Right lobe of liver (tissue), 6 donors: Measurements from ENCODE around the gene HHATL. TPM values are rescaled to one million over a fixed set of nuclear protein-coding genes. Genes with fewer than 3 reads are reported as not detected.

Experiments
- ATAC-seq, 4 donors: fragments of 200-7000 bp; cut with Tn5 transposase; one replicate each; pipeline ENCODE4 v1.9.1; 2020; ENCODE audit warnings: mild to moderate bottlenecking in 4 of 4, moderate library complexity in 4 of 4
- DNase-seq, 3 donors: peaks; one replicate each; pipeline ENCODE4 v3.0.0-alpha.2; 2020
- H3K27ac ChIP-seq, 3 donors: fragments of 200-600 bp; one replicate each; pipeline ENCODE4 v1.8.0; 2022
- H3K27me3 ChIP-seq, 2 donors: fragments of 200-600 bp; one replicate each; pipeline ENCODE4 v1.8.0; 2022
- H3K36me3 ChIP-seq, 4 donors: fragments of 200-600 bp; sonication (generic) in 1 of 4; one replicate each; pipeline versions ENCODE4 v1.5.1 to v1.8.0; 2017 to 2022; ENCODE audit warnings: control low read depth in 1 of 4
- H3K4me1 ChIP-seq, 4 donors: fragments of 200-600 bp; sonication (generic) in 1 of 4; one replicate each; pipeline versions ENCODE4 v1.5.1 to v1.8.0; 2017 to 2022; ENCODE audit warnings: control low read depth in 1 of 4
- H3K4me3 ChIP-seq, 3 donors: fragments of 200-600 bp; one replicate each; pipeline ENCODE4 v1.8.0; 2022
- H3K9me3 ChIP-seq, 4 donors: fragments of 200-600 bp; sonication (generic) in 1 of 4; one replicate each; pipeline versions ENCODE4 v1.5.1 to v1.8.0; 2017 to 2022; ENCODE audit warnings: control low read depth in 1 of 4
- POLR2A ChIP-seq: fragments of 450-650 bp; IDR thresholded peaks from one replicate; pipeline ENCODE4 v1.6.1; 2017; ENCODE audit warnings: antibody characterized with exemption, mild to moderate bottlenecking
- WGBS: methylation state at CpG from one replicate; pipeline ENCODE4 v1.1.6; 2018; ENCODE audit warnings: low coverage, low lambda C conversion rate; ENCODE audit not compliant: insufficient coverage; ENCODE audit errors: missing lambda C conversion rate; 5-methylcytosine and 5-hydroxymethylcytosine counted together
- intact Hi-C, 2 donors: fragments of 100-400 bp; cut with DNase I; formaldehyde crosslinking; loops; one replicate each; pipeline versions ENCODE4 v1.11.2 to v1.14.1; 2022
- total RNA-seq, 6 experiments: library from RNA; depleted of rRNA in 2 of 6; stranded (reverse); fragments of >200 nt in 2 of 6; fragmentation: NEBNext Ultra II Directional in 3 of 6; extraction: Animal tissue kit (Norgen Biotek cat#: 25700) in 3 of 6; gene quantifications; one replicate each; pipeline versions ENCODE4 v1.1.0 to v1.2.4, GENCODE V29; 2016 to 2023
- TF ChIP-seq, protein P1 (sequence below), 4 donors: fragments of 200-600 bp in 3 of 4; fragments of 450-650 bp in 1 of 4; IDR thresholded peaks; one replicate each; pipeline versions ENCODE4 v1.5.1 to v1.8.0; 2016 to 2022; ENCODE audit warnings: antibody characterized with exemption in 4 of 4, mild to moderate bottlenecking in 2 of 4
- donor health status: DM: no; HTN: yes; CAD: no.
- donor health status: DM: no; HTN: no; CAD: no.
- donor health status: DM: no; HTN: no; CAD: no.
- donor health status: DM: no; HTN: yes; CAD: no.
- donor health status: DM: no; HTN: yes; CAD: no.

Gene HHATL
- total RNA-seq, 6 experiments from 2014 or later, result 0.29 to 1.0 (median 0.60) TPM; not detected in 3

DNA sequence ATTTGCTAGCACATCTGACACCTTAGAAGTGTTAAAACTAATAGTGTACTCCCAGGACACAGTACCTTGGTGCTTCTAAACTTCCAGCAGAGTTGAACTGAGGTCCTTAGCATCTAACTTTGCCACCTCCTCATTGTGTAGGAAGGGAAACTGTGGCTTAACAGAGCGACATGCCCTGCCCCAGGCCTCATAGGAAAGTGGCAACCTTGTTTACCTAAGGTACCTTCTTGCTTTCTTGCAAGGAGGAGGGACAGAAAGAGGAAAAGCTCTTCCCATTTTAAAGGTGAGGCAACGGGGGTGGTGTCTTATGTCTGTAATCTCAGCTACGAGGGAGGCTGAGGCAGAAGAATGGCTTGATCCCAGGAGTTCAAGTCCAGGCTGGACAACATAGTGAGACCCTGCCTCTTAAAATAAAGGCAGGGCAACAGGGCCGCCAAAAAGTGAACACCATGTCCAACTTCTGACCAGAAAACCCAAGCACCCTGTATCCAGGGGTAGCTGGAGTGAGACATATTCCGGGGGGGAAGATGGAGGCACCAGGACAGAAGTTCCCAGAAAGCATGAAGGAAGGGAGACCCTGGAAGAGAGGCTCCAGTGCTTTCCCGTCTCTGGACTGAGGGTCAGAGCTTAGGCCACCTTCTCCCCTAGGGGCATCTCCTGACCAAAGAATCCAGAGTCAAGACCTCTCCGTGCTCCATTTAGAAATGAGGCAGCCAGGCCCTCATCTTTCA, 17.8 kb downstream of the HHATL start:
- no peak overlapping the region for H3K4me3 ChIP-seq
- H3K4me1 ChIP-seq, result no peaks in the 10 kb centered on the region
- ATAC-seq (no peak), DNase-seq (no peak)
- no peaks in the 10 kb centered on the region for H3K27me3 ChIP-seq
- TF ChIP-seq POLR2A, result no peak
- TF ChIP-seq, protein P1, sequence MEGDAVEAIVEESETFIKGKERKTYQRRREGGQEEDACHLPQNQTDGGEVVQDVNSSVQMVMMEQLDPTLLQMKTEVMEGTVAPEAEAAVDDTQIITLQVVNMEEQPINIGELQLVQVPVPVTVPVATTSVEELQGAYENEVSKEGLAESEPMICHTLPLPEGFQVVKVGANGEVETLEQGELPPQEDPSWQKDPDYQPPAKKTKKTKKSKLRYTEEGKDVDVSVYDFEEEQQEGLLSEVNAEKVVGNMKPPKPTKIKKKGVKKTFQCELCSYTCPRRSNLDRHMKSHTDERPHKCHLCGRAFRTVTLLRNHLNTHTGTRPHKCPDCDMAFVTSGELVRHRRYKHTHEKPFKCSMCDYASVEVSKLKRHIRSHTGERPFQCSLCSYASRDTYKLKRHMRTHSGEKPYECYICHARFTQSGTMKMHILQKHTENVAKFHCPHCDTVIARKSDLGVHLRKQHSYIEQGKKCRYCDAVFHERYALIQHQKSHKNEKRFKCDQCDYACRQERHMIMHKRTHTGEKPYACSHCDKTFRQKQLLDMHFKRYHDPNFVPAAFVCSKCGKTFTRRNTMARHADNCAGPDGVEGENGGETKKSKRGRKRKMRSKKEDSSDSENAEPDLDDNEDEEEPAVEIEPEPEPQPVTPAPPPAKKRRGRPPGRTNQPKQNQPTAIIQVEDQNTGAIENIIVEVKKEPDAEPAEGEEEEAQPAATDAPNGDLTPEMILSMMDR (IDR thresholded peaks at IDR 0.05), result no peak
- no peaks in the 10 kb centered on the region for H3K9me3 ChIP-seq
- no peak overlapping the region for H3K27ac ChIP-seq
- H3K36me3 ChIP-seq, result no peaks in the 10 kb centered on the region
- 53% methylated on average over 4 of the region's 7 CpGs for WGBS
- intact Hi-C loops, result loop anchor here in 1 of 2 donors (10.0 kb wide), 1 partner anchor 50 kb away; no protein-coding TSS in a partner anchor

DNA sequence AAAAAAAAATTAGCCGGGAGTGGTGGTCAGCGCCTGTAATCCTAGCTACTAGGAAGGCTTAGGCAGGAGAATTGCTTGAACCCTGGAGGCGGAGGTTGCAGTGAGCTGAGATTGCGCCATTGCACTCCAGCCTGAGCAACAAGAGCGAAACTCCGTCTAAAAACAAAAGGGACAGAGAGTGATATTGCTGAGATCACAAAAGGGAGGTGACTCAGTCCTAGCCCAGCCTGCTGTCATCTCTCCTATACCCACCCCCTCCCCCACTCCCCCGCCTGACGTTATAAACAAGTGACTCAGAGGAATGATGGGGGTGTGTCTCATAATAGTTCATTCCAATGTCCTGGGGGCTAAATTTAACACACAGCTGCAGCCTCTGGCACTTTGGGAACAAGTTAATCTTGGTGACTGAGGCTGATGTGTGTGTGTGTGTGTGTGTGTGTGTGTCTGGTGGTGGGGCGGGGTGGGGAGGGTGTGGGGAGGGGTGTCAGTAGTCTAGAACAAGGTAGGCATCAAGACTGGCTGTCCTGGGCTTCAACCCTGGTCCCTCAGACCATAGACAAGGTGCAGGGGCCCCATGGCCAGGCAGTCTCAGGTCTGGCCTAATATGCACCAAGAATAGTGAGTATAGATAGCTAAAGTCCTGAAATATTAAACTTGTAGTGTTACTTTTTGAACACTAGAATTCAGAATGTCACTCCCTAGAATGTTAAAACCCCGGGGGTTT, 18.6 kb downstream of the HHATL start:
- WGBS, result 39% methylated on average over 9 of the region's 10 CpGs
- no peak overlapping the region for H3K27ac ChIP-seq

DNA sequence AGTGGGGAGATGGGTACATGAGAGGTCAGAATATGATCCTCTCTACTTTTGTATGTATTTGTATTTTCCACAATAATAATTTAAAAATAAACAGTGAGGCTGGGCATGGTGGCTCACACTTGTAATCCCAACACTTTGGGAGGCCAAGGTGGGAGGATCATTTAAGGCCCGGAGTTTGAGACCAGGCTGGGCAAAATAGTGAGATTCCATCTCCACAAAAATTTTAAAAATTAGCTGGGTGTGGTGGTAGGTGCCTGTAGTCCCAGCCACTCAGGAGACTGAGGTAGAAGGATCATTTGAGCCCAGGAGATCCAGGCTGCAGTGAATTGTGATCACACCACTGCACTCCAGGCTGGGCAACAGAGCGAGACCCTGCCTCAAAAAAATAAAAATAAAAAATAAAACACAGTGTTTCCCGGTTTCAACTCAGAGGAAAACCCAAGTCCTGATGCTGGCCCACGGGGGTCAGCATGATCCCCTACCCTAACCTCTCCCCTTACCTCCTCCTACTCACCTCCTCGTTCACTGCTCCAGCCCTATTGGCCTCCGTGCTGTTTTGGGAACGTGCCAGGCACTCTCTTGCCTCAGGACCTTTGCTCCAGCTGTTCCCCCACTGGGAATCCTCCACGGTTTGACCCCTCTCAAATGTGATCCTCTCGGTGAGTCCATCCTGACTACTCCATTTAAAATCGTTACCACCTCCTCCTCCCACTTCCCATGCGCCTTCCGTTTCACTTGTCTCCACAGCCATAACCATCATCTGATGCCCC, 20.1 kb downstream of the HHATL start:
- no peak for ATAC-seq
- Histone ChIP-seq H3K4me3 (no peak overlapping the region), H3K36me3 (no peaks in the 10 kb centered on the region), H3K27me3 (no peaks in the 10 kb centered on the region), H3K4me1 (no peaks in the 10 kb centered on the region), H3K27ac (no peak overlapping the region), H3K9me3 (no peaks in the 10 kb centered on the region)
- intact Hi-C loops, result loop anchor here in 1 of 2 donors (10.0 kb wide), 1 partner anchor 52 kb away; no protein-coding TSS in a partner anchor
- WGBS, result 54% methylated on average over 12 of the region's 12 CpGs
- no peak for DNase-seq
- no peak for TF ChIP-seq POLR2A
- TF ChIP-seq, protein P1 (IDR thresholded peaks at IDR 0.05), result no peak

More for the DNA sequence above, 18.6 kb downstream of the HHATL start:
- Histone ChIP-seq H3K27me3 (no peaks in the 10 kb centered on the region), H3K4me1 (no peaks in the 10 kb centered on the region), H3K4me3 (no peak overlapping the region), H3K36me3 (no peaks in the 10 kb centered on the region), H3K9me3 (no peaks in the 10 kb centered on the region)
- peak in 2 of 4 donors; percentile 24 to 88 for ATAC-seq
- intact Hi-C loops, result loop anchor here in 1 of 2 donors (10.0 kb wide), 1 partner anchor 51 kb away; no protein-coding TSS in a partner anchor
- no peak for DNase-seq
- no peak for TF ChIP-seq POLR2A
- TF ChIP-seq, protein P1 (IDR thresholded peaks at IDR 0.05), result no peak

DNA sequence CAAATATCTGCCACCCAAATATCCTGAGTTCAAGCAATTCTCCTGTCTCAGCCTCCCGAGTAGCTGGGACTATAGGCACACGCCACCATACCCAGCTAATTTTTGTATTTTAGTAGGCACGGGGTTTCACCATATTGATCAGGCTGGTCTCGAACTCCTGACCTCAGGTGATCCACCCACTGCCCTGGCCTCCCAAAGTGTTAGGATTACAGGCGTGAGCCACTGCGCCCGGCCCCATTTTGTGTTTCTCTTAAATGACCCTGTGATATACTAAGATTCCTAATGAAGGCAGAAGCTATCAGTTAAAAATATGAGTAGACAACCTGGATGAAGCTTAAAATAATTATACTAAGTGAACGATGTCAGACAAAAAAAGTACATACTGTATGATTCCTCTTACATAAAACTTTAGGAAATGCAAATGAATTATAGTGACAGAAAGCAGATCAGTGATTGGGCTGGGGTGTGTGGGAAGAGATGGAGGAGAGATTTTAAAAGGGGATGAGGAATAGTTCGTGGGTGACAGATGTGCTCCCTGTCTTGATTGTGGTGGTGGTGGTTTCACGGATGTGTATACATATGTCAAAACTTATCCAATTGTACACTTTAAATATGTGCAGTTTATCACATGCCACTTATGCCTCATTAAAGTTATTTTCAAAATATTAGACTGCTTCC, 21.1 kb downstream of the HHATL start:
- peak in 1 of 3 donors; percentile 2 for DNase-seq
- 75% methylated on average over 7 of the region's 10 CpGs for WGBS
- ATAC-seq, result no peak

More for the DNA sequence above, 21.1 kb downstream of the HHATL start:
- H3K4me1 ChIP-seq, result no peaks in the 10 kb centered on the region
- no peaks in the 10 kb centered on the region for H3K27me3 ChIP-seq
- TF ChIP-seq, protein P1 (IDR thresholded peaks at IDR 0.05), result no peak
- TF ChIP-seq POLR2A, result no peak
- H3K4me3 ChIP-seq, result no peak overlapping the region
- no peak overlapping the region for H3K27ac ChIP-seq
- intact Hi-C loops, result loop anchor here in 1 of 2 donors (10.0 kb wide), 1 partner anchor 53 kb away; no protein-coding TSS in a partner anchor
- no peaks in the 10 kb centered on the region for H3K36me3 ChIP-seq
- no peaks in the 10 kb centered on the region for H3K9me3 ChIP-seq
